H9 (cell line): ENCODE data around the gene TFEB. TPM values are rescaled to one million over a fixed set of nuclear protein-coding genes. Genes with fewer than 3 reads are reported as not detected.

Source experiments
- DNase-seq: peaks from one replicate; pipeline ENCODE4 v3.0.0-alpha.2; 2017
- H2AFZ ChIP-seq: one replicate; pipeline ENCODE4 v1.6.1; 2013; ENCODE audit warnings: mild to moderate bottlenecking, low read length, control low read depth, moderate library complexity
- H2AK5ac ChIP-seq: 2 replicates; pipeline ENCODE4 v1.6.1; 2013; ENCODE audit warnings: low read length, control low read depth, mixed read lengths; ENCODE audit not compliant: insufficient read length
- H2BK120ac ChIP-seq: one replicate; pipeline ENCODE4 v1.6.1; 2013; ENCODE audit warnings: low read depth, mild to moderate bottlenecking, low read length, control low read depth, inconsistent platforms; ENCODE audit not compliant: poor library complexity, severe bottlenecking
- H2BK12ac ChIP-seq: 2 replicates; pipeline ENCODE4 v1.6.1; 2013; ENCODE audit warnings: low read length, control low read depth, mixed read lengths, low read depth; ENCODE audit not compliant: insufficient read length
- H2BK15ac ChIP-seq: 2 replicates; pipeline ENCODE4 v1.6.1; 2013; ENCODE audit warnings: low read depth, low read length, control low read depth
- H2BK20ac ChIP-seq: one replicate; pipeline ENCODE4 v1.6.1; 2013; ENCODE audit warnings: low read depth, mild to moderate bottlenecking, low read length, control low read depth, inconsistent platforms; ENCODE audit not compliant: poor library complexity, severe bottlenecking
- H2BK5ac ChIP-seq: 2 replicates; pipeline ENCODE4 v1.6.1; 2013; ENCODE audit warnings: low read length, control low read depth, mixed read lengths; ENCODE audit not compliant: insufficient read length
- H3K14ac ChIP-seq: 2 replicates; pipeline ENCODE4 v1.6.1; 2013; ENCODE audit warnings: low read length, control low read depth; ENCODE audit not compliant: insufficient read depth
- H3K18ac ChIP-seq: 2 replicates; pipeline ENCODE4 v1.6.1; 2013; ENCODE audit warnings: low read depth, mild to moderate bottlenecking, mixed read lengths, low read length, control low read depth; ENCODE audit not compliant: insufficient read length
- H3K23ac ChIP-seq: 2 replicates; pipeline ENCODE4 v1.6.1; 2013; ENCODE audit warnings: low read length, control low read depth, mixed read lengths, low read depth; ENCODE audit not compliant: insufficient read length
- H3K23me2 ChIP-seq: 2 replicates; pipeline ENCODE4 v1.6.1; 2013; ENCODE audit warnings: low read depth, mild to moderate bottlenecking, mixed read lengths, low read length, control low read depth; ENCODE audit not compliant: insufficient read length, poor library complexity, severe bottlenecking
- H3K27ac ChIP-seq: 2 replicates; pipeline ENCODE4 v1.5.1; 2013; ENCODE audit warnings: low read length, control low read depth, mixed read lengths, low read depth; ENCODE audit not compliant: insufficient read length
- H3K27me3 ChIP-seq: 2 replicates; pipeline ENCODE4 v1.6.1; 2013; ENCODE audit warnings: low read length, control low read depth, inconsistent platforms; ENCODE audit not compliant: insufficient read depth
- H3K4ac ChIP-seq: 2 replicates; pipeline ENCODE4 v1.6.1; 2013; ENCODE audit warnings: low read depth, mild to moderate bottlenecking, control low read depth, inconsistent platforms, low read length, moderate library complexity
- H3K4me1 ChIP-seq: 2 replicates; pipeline ENCODE4 v1.6.1; 2013; ENCODE audit warnings: low read length, control low read depth, inconsistent platforms; ENCODE audit not compliant: insufficient read depth
- H3K4me2 ChIP-seq: 2 replicates; pipeline ENCODE4 v1.6.1; 2013; ENCODE audit warnings: low read length, control low read depth, mixed read lengths; ENCODE audit not compliant: insufficient read length, insufficient read depth
- H3K56ac ChIP-seq: 2 replicates; pipeline ENCODE4 v1.6.1; 2013; ENCODE audit warnings: low read depth, mild to moderate bottlenecking, mixed read lengths, low read length, control low read depth; ENCODE audit not compliant: insufficient read length
- H3K79me1 ChIP-seq: 2 replicates; pipeline ENCODE4 v1.6.1; 2013; ENCODE audit warnings: low read depth, mild to moderate bottlenecking, moderate library complexity, low read length, control low read depth, inconsistent platforms; ENCODE audit not compliant: insufficient read depth, poor library complexity, severe bottlenecking
- H3K79me2 ChIP-seq: 2 replicates; pipeline ENCODE4 v1.6.1; 2013; ENCODE audit warnings: low read length, control low read depth, inconsistent platforms; ENCODE audit not compliant: insufficient read depth
- H3K9ac ChIP-seq: 2 replicates; pipeline ENCODE4 v1.6.1; 2013; ENCODE audit warnings: low read length, control low read depth, mixed read lengths; ENCODE audit not compliant: insufficient read length; ENCODE audit errors: extremely low read depth
- H3K9me3 ChIP-seq: one replicate; pipeline ENCODE4 v1.6.1; 2013; ENCODE audit warnings: low read depth, low read length, inconsistent platforms; ENCODE audit not compliant: control insufficient read depth
- H3T11ph ChIP-seq: one replicate; pipeline ENCODE4 v1.6.1; 2013; ENCODE audit warnings: mild to moderate bottlenecking, low read length, control low read depth, inconsistent platforms
- H4K20me1 ChIP-seq: one replicate; pipeline ENCODE4 v1.6.1; 2013; ENCODE audit not compliant: control insufficient read depth, insufficient read length, insufficient read depth
- H4K5ac ChIP-seq: 2 replicates; pipeline ENCODE4 v1.6.1; 2013; ENCODE audit warnings: low read depth, mild to moderate bottlenecking, mixed read lengths, low read length, control low read depth; ENCODE audit not compliant: insufficient read length
- H4K8ac ChIP-seq: replicated peaks from 2 replicates; pipeline ENCODE4 v1.6.1; 2013; ENCODE audit warnings: low read length, control low read depth, mixed read lengths, low read depth; ENCODE audit not compliant: insufficient read length
- H4K91ac ChIP-seq: 2 replicates; pipeline ENCODE4 v1.6.1; 2013; ENCODE audit warnings: low read depth, mild to moderate bottlenecking, moderate library complexity, mixed read lengths, low read length, control low read depth; ENCODE audit not compliant: insufficient read length
- H3K27ac Mint-ChIP-seq, 3 experiments: 2 replicates in 2 of 3; 3 replicates in 1 of 3; pipeline ENCODE4 v1.8.0; 2020 to 2021; ENCODE audit warnings: mixed read lengths in 3 of 3, mild to moderate bottlenecking in 1 of 3, moderate library complexity in 1 of 3
- H3K27me3 Mint-ChIP-seq: 2 replicates; pipeline ENCODE4 v1.8.0; 2021; ENCODE audit warnings: low read depth, mild to moderate bottlenecking, moderate library complexity, mixed read lengths
- H3K36me3 Mint-ChIP-seq, 3 experiments: 2 replicates in 2 of 3; 3 replicates in 1 of 3; pipeline ENCODE4 v1.8.0; 2020 to 2021; ENCODE audit warnings: low read depth in 3 of 3, mixed read lengths in 3 of 3; ENCODE audit not compliant: insufficient read depth in 1 of 3
- H3K4me1 Mint-ChIP-seq, 2 experiments: 2 replicates each; pipeline ENCODE4 v1.8.0; 2020; ENCODE audit warnings: mixed read lengths in 2 of 2
- H3K4me3 Mint-ChIP-seq, 2 experiments: 2 replicates in 1 of 2; 3 replicates in 1 of 2; pipeline ENCODE4 v1.8.0; 2020 to 2021; ENCODE audit warnings: mild to moderate bottlenecking in 2 of 2, mixed read lengths in 2 of 2, moderate library complexity in 1 of 2
- H3K9me3 Mint-ChIP-seq, 2 experiments: 2 replicates in 1 of 2; 3 replicates in 1 of 2; pipeline ENCODE4 v1.8.0; 2020; ENCODE audit warnings: mild to moderate bottlenecking in 2 of 2, mixed read lengths in 2 of 2, moderate library complexity in 1 of 2
- CTCF ChIP-seq: fragments of 200-600 bp; sonication (generic); conservative IDR thresholded peaks from 3 replicates; pipeline ENCODE4 v1.8.0; 2021; ENCODE audit warnings: antibody characterized with exemption, mild to moderate bottlenecking
- WGBS: extraction: QIAGEN DNeasy Blood & Tissue Kit; methylation state at CpG from one replicate; pipeline ENCODE4 v1.1.7; 2013; ENCODE audit warnings: missing lambda C conversion rate, low lambda C conversion rate, mixed read lengths; ENCODE audit not compliant: insufficient read length; ENCODE audit errors: extremely low coverage; 5-methylcytosine and 5-hydroxymethylcytosine counted together
- total RNA-seq: library from RNA; stranded (reverse); gene quantifications from 2 replicates; pipeline ENCODE4 v1.2.1, GENCODE V29; 2021

TFEB gene
- total RNA-seq, 1 experiment from 2014 or later, result 1.2 TPM

- H2AFZ ChIP-seq, result no peak overlapping the region
- no peak overlapping the region for H2BK20ac ChIP-seq
- H3K79me1 ChIP-seq, result no peaks in the 10 kb centered on the region
- no peak overlapping the region for H2BK15ac ChIP-seq
- no peak overlapping the region for H3K4ac ChIP-seq
- no peak for TF ChIP-seq CTCF
- H3K4me3 Mint-ChIP-seq, result no peak overlapping the region
- no peak overlapping the region; a peak in 1 of 7 replicates for H3K27ac Mint-ChIP-seq
- H3K18ac ChIP-seq, result no peak overlapping the region
- peaks cover 11% of the 10 kb centered on the region for H3K27me3 Mint-ChIP-seq
- no peaks in the 10 kb centered on the region for H3K23me2 ChIP-seq
- H3K4me1 ChIP-seq, result peaks cover 6% of the 10 kb centered on the region; the same call in 1 of the 2 replicates
- no peak overlapping the region for H2BK120ac ChIP-seq
- no peaks in the 10 kb centered on the region for H3K9me3 ChIP-seq
- no peak overlapping the region for H4K8ac ChIP-seq
- no peak overlapping the region for H4K91ac ChIP-seq
- H3K79me2 ChIP-seq, result no peaks in the 10 kb centered on the region
- H2AK5ac ChIP-seq, result no peak overlapping the region
- no peak for DNase-seq
- no peak overlapping the region for H3K56ac ChIP-seq
- no peak overlapping the region for H3K23ac ChIP-seq
- H3K36me3 Mint-ChIP-seq, result peaks cover 30 to 51% (median 40%) of the 10 kb centered on the region in 3 experiments
- no peak overlapping the region for H4K5ac ChIP-seq
- no peaks in the 10 kb centered on the region for H3K27me3 ChIP-seq
- H3K9ac ChIP-seq, result no peak overlapping the region
- no CpG with 5 or more reads among the region's 14 CpGs for WGBS
- no peaks in the 10 kb centered on the region for H4K20me1 ChIP-seq
- no peak overlapping the region for H3T11ph ChIP-seq
- H3K4me2 ChIP-seq, result no peak overlapping the region
- H3K14ac ChIP-seq, result no peak overlapping the region
- H2BK5ac ChIP-seq, result no peak overlapping the region
- peaks cover 34 to 42% of the 10 kb centered on the region in 2 experiments for H3K4me1 Mint-ChIP-seq
- H3K27ac ChIP-seq, result no peak overlapping the region
- no peak overlapping the region for H2BK12ac ChIP-seq
- no peaks in the 10 kb centered on the region for H3K9me3 Mint-ChIP-seq
Measured at GRCh38 chr6:41646026-41646795, 89.2 kb downstream of the TFEB start.
